Gastroesophageal sphincter (tissue), 3 donors: ENCODE data around the gene GRPEL1.

ENCODE experiments used
- CTCF ChIP-seq, 4 experiments: fragments of 200-600 bp in 2 of 4; fragments of 450-650 bp in 2 of 4; sonication (generic) in 1 of 4; IDR thresholded peaks; one replicate each; pipeline ENCODE4 v1.5.1; 2017 to 2019; ENCODE audit warnings: antibody characterized with exemption in 4 of 4, mild to moderate bottlenecking in 2 of 4, moderate library complexity in 2 of 4
- EP300 ChIP-seq: sonication (generic); formaldehyde crosslinking; IDR thresholded peaks from one replicate; pipeline ENCODE4 v1.6.1; 2017; ENCODE audit warnings: antibody characterized with exemption, mild to moderate bottlenecking
- POLR2AphosphoS5 ChIP-seq: sonication (generic); formaldehyde crosslinking; IDR thresholded peaks from one replicate; pipeline ENCODE4 v1.6.1; 2017; ENCODE audit warnings: antibody characterized with exemption

- TF ChIP-seq CTCF (IDR thresholded peaks at IDR 0.05) (no peak), POLR2AphosphoS5 (no peak), EP300 (no peak)
These were observed 51.4 kb downstream of the GRPEL1 start for GRCh38 chr4:7016512-7016911.
